Right renal cortex interstitium (tissue), 3 donors: Measurements from ENCODE around the gene DRG2. TPM values are rescaled to one million over a fixed set of nuclear protein-coding genes. Genes with fewer than 3 reads are reported as not detected.

Source experiments
- DNase-seq, 3 donors: peaks; one replicate each; pipeline ENCODE4 v3.0.0-alpha.2; 2013; ENCODE audit warnings: low read depth in 3 of 3, low spot score in 2 of 3
- polyA plus RNA-seq, 3 donors: library from polyadenylated mRNA; unstranded; fragments of 120-200 nt; gene quantifications; one replicate each; pipeline ENCODE4 v1.2.1, GENCODE V29; 2013; ENCODE audit not compliant: insufficient read length in 3 of 3

DRG2 gene
- polyA plus RNA-seq, 3 donors = 31.3 to 38.4 (median 32.4) TPM

DNA sequence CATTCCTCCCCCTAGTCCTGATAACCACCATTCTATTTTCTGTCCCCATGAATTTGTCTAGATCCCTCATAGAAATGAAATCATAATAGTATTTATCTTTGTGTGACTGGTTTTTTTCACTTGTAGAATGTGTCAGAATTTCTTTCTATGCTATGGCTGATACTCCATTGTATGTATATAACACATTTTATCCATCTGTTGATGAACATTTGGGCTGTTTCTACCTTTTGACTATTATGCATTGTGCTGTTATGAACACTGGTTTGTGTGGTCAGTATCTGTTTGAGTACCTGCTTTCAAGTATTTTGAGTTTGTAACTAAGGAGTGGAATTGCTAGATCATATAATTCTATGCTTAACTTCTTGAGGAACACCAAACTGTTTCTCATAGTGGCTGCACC, 16.0 kb upstream of the DRG2 start:
- DNase-seq = no peak

DNA sequence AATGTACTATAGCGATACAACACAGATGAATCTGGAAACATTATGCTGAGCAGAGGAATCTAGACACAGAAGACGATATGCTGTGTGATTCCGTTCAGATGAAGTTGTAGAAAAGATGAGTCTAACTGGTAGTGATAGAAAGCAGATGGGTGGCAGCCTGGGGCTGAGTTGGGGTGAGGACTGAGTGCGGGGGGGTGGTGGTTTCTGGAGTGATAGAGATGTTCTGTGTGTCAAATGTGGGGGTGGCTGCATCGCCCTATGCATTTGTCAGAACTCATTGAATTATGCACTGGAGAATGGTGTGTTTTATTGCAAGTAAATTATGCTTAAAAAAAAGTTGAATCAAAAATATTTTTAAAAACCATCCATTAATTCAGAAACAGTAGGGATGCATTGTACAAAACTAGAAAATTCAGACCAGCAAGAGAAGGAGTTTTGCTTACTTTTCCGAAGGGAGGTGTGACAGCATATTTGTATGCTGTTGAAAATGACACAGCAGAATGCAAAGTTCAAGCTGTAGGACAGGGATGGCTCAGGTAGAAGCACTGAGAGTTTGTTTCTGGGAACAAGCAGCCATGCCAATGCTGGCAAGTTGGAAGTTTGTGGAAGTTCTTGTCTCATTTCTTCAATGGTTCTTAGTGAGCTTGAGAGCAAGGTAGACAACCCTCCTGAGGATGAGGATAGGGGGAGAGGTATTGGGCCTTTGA, 13.0 kb upstream of the DRG2 start:
- no peak for DNase-seq

DNA sequence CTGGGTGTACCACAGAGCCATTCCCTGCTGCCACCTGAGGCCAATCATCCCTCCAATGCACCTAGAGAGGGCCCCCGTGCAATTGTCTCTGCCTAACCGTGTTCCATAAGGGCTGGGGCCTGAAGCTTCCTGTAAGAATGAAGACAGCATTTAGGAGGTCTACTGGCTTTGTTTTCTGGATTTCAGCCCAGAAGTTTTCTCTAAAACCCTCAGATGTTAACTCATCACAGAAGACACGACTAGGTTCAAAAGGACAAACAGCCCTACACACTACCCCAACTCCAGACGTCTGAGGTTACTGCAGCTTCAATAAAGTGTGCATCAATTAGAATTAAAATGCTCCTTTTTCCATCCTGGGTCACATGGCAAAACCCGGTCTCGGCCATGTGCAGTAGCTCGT, 10.8 kb upstream of the DRG2 start:
- DNase-seq = no peak

DNA sequence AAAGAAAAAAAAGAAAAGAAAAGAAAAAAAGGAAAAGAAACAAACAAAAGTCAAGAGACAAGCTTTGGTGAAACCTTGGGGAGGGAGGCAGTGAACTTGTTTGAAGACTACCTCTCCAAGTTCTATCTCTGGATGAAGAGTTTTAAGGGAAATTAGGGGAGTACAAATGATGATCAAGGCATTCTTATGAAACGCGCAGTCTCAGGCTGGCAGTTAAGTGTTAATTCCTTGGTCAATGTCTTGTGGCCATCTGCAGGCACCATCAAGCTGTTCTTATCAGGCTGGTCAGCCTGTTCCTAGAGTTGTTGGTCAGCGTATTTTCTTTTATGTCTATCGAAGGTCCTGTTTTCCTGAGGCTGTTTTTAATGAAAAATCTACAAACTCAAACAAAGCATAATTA, 8.2 kb upstream of the DRG2 start:
- DNase-seq = no peak

DNA sequence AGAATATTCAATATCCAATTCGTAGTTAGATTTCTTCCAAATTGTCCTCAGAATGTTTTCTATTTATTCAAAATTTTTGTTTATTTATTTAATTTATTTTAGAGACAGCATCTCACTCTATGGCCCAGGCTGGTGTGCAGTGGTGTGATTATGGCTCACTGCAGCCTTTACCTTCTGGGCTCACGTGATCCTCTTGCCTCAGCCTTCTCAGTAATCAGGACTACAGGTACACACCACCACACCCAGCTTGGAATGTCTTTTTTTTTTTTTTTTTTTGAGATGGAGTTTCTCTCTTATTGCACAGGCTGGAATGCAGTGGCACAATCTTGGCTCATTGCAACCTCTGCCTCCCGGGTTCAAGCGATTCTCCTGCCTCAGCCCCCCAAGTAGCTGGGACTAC, 3.5 kb upstream of the DRG2 start:
- DNase-seq = no peak

DNA sequence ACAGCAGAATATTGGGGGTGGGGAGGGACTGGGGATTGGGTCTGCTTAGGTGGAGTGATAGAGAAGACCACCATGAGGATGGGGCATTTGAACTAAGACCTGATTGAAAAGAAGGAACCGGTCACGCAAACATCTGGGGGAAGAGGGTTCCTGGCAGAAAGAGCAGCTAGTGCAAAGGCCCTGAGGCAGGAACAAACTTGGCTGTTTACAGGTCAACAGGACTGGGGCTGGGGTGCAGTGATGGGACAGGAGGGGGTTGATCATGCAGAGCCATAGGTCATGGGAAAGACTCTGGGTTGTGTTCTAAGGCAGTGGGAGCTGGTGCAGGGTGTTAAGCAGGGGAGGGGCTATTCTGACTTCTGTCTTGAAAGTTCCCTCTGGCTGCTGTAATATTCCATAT, 1.9 kb downstream of the DRG2 start:
- DNase-seq = no peak

DNA sequence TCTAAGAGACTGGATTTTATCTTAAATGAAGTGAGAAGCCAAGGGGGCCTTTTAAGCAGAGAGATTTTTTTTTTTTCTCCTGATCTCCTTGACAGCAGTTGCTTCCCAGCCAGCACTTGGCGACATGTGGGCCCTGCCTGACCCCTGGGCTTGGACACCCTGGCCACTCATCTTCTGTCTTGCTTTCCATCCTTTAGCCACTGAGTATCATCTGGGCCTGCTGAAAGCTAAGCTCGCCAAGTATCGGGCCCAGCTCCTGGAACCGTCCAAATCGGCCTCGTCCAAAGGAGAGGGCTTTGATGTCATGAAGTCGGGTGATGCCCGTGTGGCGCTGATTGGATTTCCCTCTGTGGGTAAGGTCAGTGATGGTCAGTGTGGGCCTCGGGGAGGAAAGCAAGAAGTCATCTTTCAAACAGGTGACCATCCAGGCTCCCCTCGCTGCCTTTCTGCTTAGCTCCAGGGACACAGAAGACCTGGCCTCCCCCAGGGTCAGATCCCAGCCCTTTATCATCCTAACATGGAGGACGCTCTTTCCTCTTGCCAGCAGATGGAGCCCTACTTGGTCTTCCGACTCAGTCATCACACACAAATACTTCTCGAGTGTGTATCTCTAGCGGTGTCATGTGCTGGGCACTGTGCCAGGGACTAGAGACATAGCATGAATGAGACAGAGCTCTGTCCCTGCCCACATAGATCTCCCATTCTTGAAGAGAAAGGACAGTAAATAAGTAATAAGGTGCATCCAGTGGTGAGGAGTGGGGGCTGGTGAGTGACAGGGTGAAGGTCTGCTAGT, 6.1 kb downstream of the DRG2 start:
- no peak for DNase-seq

DNA sequence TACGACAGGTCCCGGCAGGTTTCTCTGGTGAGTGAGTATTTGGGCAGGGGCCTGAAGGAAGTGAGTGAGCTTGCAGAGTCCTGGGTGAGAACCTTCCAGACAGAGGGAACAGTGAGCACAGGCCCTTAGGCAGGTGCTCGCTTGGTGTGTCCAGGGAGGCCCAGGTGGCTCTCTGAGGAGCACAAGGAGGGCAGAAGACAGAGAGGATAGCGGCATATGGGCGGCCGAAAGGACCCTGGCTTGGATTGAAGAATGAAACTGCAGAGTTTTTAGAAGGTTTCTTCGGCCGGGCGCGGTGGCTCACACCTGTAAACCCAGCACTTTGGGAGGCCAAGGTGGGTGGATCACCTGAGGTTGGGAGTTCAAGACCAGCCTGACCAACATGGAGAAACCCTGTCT, 6.7 kb downstream of the DRG2 start:
- DNase-seq = no peak

DNA sequence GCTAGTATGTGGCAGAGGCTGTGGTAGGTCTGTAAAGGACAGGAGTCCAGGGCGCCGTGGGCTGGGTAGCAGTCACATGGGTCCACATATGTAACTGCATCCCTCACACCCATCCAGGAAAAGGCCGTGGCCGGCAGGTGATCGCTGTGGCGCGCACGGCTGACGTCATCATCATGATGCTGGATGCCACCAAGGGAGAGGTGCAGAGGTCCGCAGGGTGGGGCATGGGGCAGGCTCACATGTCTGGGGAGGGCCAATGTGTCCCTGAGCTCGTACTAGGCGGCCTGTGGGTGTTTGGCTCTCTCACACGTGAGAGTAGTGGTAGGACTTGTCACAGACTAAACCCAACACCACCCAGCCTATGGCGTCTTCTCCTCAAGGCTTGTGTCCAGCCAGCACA, 11.8 kb downstream of the DRG2 start:
- DNase-seq = no peak

DNA sequence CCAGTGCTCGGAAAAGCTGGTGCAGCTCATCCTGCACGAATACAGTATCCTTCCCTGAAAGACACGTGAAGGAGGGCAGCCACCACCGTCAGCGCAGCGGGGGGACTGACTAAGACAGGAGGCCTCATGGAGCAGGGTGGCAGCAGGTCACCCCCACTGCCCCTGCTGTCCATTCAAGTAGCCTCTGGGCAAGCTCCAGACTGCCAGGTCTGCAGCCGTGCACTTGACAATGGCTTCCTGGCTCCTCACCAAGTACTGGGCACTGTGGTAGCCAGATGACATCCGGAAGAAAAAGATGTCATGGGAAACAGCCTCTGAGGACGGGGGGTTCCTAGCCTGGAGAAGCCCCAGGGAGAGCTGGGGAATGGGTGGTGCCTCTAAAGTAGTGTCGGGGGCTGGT, 12.9 kb downstream of the DRG2 start:
- no peak for DNase-seq

DNA sequence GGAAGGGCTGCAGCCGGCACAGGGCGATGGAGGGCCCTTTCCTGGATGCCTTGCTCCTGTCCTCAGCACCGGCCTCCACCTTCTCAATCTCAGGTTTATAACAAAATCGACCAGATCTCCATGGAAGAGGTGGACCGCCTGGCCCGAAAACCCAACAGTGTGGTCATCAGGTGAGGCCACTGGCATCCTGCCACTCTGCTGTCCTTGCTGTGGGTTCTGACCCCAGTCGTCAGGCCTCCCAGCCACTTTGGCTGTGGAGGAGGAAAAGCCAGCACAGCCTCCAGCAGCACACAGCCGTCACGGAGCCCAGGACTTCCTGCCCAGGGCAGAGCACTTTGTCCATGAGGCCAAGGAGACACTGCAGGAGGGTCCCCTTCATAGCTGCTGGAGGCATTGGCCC, 14.1 kb downstream of the DRG2 start:
- DNase-seq = no peak

DNA sequence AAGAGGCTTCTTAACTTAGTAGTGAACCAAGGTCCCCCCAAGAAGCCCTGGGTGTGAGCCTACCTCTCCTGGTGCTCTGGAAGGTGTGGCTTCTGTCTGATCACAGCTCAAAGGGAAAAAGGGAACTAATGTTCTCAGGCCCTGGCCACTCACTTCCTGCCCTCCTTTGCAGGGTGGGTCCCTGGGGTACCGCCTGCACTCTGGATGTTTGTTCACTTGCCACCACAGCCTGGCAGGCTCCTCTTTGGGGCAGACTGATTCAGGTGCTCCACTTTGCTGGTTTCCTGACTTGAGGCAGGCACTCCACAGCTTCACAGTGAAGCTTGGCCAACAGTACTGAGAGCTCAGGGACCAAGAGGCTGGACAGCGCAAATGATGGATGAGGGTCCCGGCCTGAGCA, 14.9 kb downstream of the DRG2 start:
- DNase-seq = no peak

DNA sequence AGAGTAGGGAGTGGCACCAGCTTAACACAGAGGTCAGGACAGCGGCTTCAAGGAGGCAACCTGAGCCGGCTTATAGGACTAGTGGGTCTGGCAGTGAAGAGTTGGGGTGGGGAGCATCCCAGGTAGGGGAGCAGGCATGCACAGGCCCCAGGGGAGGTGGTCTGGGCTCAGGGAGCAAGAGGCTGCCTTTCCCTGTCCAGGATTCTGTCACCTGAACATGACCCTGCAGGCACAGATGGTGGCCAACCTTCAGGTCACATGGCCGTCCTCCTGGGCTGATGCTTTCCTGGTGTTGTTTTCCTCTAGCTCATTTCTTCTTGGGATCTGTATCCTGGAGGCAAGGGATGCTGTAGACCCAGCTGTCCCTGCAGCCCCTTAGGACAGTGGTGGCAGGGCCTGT, 17.3 kb downstream of the DRG2 start:
- DNase-seq = no peak

DNA sequence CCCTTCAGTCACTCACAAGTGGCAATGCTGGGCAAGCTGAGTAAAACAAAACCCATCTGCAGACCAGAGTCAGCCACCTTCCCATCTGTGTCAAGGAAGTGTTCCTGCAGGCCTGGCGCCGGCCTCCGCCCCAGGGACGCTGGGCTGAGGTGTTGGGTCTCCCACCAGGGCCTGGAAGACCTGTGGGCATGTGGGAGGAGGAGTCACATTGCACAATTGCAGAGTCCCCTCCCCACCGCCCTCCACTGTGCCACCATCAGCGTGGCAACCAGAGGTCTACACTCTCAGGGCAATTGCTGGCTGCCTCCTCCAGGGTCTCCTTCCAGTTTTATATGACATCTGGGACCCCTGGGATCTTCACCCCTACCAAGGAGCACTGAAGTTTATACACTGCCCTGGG, 17.8 kb downstream of the DRG2 start:
- no peak for DNase-seq

DNA sequence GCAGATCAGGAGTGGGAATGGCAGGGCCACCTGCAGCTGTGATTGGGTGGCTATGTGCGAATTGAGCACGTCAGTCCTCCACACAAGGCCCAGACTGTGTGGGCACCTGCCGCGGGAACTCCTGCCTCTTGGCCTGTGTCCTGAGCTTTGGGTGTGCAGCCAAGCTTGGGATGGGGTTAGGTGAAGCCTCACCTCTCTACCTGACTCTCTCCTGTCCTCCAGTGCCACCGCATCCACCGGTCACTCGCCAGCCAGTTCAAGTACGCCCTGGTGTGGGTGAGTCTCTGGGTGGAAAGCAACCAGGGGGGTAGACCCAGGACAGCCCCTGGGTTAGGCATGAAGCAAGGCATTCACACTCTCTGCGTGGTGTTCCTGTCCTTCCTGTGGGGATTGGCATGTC, 18.5 kb downstream of the DRG2 start:
- no peak for DNase-seq

DNA sequence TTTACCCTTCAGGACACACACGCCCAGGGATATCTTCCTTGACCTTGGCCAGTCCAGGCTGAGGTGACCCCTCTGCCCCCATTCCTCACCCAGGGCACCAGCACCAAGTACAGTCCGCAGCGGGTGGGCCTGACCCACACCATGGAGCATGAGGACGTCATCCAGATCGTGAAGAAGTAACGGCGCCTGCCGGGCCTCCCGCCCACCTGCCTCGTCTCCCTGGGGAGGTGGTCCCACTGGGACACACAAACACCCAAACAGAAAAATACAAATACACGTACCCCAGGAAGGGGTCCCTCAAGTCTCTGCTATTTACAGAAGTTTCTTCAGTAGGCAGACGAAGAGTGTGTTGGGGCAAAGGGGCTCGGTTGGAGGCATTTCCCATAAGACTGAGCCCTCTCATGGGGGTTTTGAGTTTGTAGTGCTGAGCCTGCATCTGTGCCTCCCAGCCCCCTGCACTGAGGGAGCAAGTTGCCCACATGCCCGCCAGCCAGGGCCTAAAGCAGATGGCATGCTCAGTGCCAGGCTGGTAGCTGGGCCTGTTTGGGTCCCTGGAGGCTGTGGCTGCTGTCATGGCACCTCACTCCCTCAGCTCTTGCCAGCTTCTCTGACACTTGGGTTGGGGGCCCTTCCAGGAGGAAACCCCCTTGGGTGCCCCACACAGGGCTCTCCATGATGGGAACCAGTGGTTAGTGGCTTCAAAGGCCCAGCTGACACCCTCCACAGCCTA, 19.5 kb downstream of the DRG2 start:
- no peak for DNase-seq

DNA sequence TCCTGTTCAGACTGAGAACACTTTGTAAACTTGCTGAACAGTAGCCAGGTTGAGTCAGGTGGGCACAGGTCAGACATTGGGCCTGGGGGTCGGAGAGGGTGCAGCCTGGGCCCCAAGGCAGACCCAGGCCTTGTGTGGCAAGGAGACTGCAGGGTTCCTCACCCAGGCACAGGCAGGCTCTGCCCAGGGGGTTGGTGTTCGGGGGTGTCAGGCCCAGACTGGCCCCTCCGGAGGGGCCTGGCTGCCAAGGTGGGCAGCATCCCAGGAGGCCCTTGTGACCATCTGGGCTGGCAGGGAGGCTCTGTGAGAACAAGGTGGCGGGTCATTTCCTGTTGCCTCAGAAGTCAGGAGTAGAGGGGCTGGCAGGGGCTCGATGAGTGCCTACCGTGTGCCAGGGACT, 20.2 kb downstream of the DRG2 start:
- DNase-seq = no peak

DNA sequence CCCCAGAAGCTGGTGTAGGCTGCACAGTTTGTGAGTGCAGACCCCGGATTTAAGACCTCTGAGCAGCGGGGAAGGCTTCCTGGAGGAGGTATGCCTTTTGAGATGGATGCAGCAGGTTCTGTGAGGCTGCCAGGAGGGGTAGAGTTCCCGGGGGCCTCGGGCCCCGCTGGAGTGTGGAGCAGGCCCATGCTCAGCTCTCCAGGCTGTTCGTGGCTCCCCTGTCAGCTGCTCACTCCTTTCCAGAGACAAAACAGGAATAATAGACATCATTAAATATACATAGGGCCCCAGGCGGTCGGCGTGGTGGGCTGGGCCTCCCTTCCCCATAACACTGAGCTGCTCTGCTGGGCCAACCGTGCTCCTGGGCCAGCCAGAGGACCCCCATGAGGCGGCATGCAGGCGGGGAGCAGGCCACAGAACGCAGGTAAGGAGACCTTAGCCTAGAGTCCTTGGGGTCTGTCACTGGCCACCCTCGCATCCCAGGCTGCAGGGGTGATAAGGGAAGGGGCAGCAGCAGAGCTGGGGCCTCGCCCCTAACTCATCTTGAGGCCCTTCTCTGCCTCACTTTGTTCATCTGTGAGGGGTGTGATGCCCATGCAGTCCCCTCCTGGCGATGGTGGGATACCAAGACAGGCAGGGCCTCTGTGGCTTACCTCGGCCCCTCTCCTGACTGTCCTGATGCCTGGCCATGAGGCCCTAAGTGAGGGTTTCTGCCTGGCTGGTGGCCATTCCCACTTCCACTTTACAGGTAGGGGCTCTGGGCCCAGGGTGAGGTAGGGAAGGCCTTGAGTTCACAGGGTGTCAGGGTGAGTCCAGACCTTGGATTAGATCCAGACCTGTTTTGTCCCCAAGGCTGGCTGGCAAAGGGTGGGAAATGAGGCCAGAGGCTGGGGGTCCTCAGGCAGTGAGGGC, 20.9 kb downstream of the DRG2 start, which contains the start of gene MYO15A:
Gene MYO15A, plus strand, starts transcription at position 356 of the 912 bp plus-strand sequence. CDS start 10,045 bp downstream, outside the sequence.
- DNase-seq = no peak

DNA sequence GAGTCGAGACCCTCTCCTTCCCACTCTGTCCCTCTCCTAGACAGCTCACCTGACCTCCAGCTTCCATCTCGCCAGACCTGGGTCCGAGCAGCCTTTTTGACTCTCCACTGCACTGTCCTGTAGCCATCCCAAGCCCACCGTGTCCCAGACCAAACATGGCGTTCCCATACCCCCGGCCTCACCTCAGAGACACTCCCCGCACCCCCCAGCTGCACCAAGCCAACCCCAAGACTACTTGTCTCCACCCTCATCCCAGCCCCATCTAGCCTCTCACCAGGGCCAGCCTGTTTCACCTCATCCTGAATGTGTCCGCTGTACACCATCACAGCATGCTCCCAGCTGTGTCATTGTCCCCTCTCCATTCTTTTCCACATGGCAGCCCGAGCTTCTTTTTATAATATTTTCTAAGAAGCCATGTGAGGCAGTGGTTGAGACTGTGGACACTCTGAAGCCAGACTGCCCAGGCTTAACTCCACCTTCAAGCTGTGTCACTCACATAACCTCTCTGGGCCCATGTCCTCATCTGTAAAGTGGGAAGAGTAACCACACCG, 22.3 kb downstream of the DRG2 start:
- DNase-seq = no peak

DNA sequence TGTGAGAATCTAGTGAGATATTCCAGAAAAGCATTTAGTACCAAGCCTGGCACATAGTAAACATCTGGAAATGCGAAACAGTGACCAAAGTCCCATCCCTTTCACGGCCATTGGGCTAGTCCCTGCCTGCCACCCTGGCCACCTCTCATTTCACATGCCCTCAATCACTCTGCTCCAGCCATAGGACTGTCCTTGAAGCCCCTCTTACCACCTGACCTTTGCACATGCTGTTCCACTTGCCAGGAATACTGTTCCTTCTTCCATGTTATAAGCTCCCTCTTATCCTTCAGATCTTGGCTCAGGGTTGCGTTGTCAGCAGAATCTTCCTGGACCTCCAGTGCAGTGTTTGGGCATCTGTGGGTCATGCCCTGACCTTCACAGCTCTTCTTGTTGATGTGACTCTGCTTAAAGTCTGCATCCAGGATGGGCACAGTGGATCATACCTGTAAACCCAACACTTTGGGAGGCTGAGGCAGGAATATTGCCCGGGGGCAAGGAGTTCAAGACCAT, 22.9 kb downstream of the DRG2 start:
- DNase-seq = no peak
